Activated naive CD8-positive, alpha-beta T cell treated with anti-CD3 and anti-CD28 coated beads, Interleukin-2, amount 50 U/mL, for 24 hours (primary cell): ENCODE results near the gene AQR.
A peak's percentile ranks its signal among the peaks of the same experiment; 100 is the strongest.
"Not testable (repeated sequence)": the region's sequence is repeated elsewhere in the genome, so short reads cannot be mapped to it uniquely, and the experiment has no call there.

ENCODE experiments used
- ATAC-seq: fragments of 150-1000 bp; cut with Tn5 transposase; one replicate; pipeline ENCODE4 v1.10.0; 2021
- DNase-seq: peaks from one replicate; pipeline ENCODE4 v3.0.0; 2021
- H3K27ac Mint-ChIP-seq: one replicate; pipeline ENCODE4 v1.8.0; 2021; ENCODE audit warnings: mild to moderate bottlenecking, mixed read lengths
- H3K27me3 Mint-ChIP-seq: one replicate; pipeline ENCODE4 v1.8.0; 2021; ENCODE audit warnings: mixed read lengths
- H3K36me3 Mint-ChIP-seq: one replicate; pipeline ENCODE4 v1.8.0; 2021; ENCODE audit warnings: low read depth, mixed read lengths
- H3K4me1 Mint-ChIP-seq: one replicate; pipeline ENCODE4 v1.8.0; 2021; ENCODE audit warnings: mixed read lengths
- H3K4me3 Mint-ChIP-seq: one replicate; pipeline ENCODE4 v1.8.0; 2021; ENCODE audit warnings: mild to moderate bottlenecking, moderate library complexity, mixed read lengths
- H3K9me3 Mint-ChIP-seq: one replicate; pipeline ENCODE4 v1.8.0; 2021; ENCODE audit warnings: mixed read lengths

Gene AQR

GRCh38 chr15:34807241-34807640, 162.3 kb downstream of the AQR start:
- not testable (repeated sequence) for H3K4me1 Mint-ChIP-seq, DNase-seq, ATAC-seq, H3K27ac Mint-ChIP-seq, H3K4me3 Mint-ChIP-seq, H3K9me3 Mint-ChIP-seq, H3K36me3 Mint-ChIP-seq
- H3K27me3 Mint-ChIP-seq = peaks cover 39% of the 10 kb centered on the region

GRCh38 chr15:34804776-34805175, 164.8 kb downstream of the AQR start:
- no peak for DNase-seq
- H3K36me3 Mint-ChIP-seq = no peaks in the 10 kb centered on the region
- H3K9me3 Mint-ChIP-seq = peaks cover 5% of the 10 kb centered on the region

GRCh38 chr15:34804113-34804512, 165.4 kb downstream of the AQR start:
- Mint-ChIP-seq H3K4me3 (no peak overlapping the region), H3K27ac (no peak overlapping the region), H3K27me3 (peaks cover 26% of the 10 kb centered on the region), H3K36me3 (no peaks in the 10 kb centered on the region), H3K4me1 (peaks cover 6% of the 10 kb centered on the region), H3K9me3 (peaks cover 5% of the 10 kb centered on the region)
- ATAC-seq (peak; percentile 54), DNase-seq (no peak)

More at GRCh38 chr15:34804776-34805175, 164.8 kb downstream of the AQR start:
- Mint-ChIP-seq H3K4me3 (no peak overlapping the region), H3K27ac (no peak overlapping the region), H3K4me1 (peaks cover 6% of the 10 kb centered on the region), H3K27me3 (peaks cover 26% of the 10 kb centered on the region)
- no peak for ATAC-seq

GRCh38 chr15:34802803-34803750, 166.5 kb downstream of the AQR start:
- H3K36me3 Mint-ChIP-seq = no peaks in the 10 kb centered on the region
- no peak overlapping the region for H3K4me3 Mint-ChIP-seq
- H3K27me3 Mint-ChIP-seq = peaks cover 28% of the 10 kb centered on the region
- H3K4me1 Mint-ChIP-seq = peaks cover 6% of the 10 kb centered on the region
- ATAC-seq (no peak), DNase-seq (no peak)
- no peak overlapping the region for H3K27ac Mint-ChIP-seq
- peaks cover 5% of the 10 kb centered on the region for H3K9me3 Mint-ChIP-seq

GRCh38 chr15:34802371-34802770, 167.2 kb downstream of the AQR start:
- Mint-ChIP-seq H3K27me3 (peaks cover 33% of the 10 kb centered on the region), H3K27ac (no peak overlapping the region), H3K36me3 (no peaks in the 10 kb centered on the region), H3K9me3 (peaks cover 5% of the 10 kb centered on the region), H3K4me3 (no peak overlapping the region), H3K4me1 (peaks cover 6% of the 10 kb centered on the region)
- ATAC-seq (no peak), DNase-seq (no peak)
